Activated T-helper 17 cell treated with anti-CD3 and anti-CD28 coated beads, Interleukin-2, amount 50 U/mL, for 72 hours (primary cell): Measurements from ENCODE around the gene AMN1. TPM values are rescaled to one million over a fixed set of nuclear protein-coding genes. Genes with fewer than 3 reads are reported as not detected.
"Not testable (repeated sequence)": the region's sequence is repeated elsewhere in the genome, so short reads cannot be mapped to it uniquely, and the experiment has no call there.

Source experiments
- ATAC-seq: fragments of 150-1000 bp; cut with Tn5 transposase; replicated peaks from 2 replicates; pipeline ENCODE4 v1.10.0; 2021; ENCODE audit warnings: mild to moderate bottlenecking, moderate library complexity
- H3K27ac Mint-ChIP-seq: one replicate; pipeline ENCODE4 v1.8.0; 2022; ENCODE audit warnings: mixed read lengths
- H3K27me3 Mint-ChIP-seq: one replicate; pipeline ENCODE4 v1.8.0; 2022; ENCODE audit warnings: mixed read lengths
- H3K36me3 Mint-ChIP-seq: one replicate; pipeline ENCODE4 v1.8.0; 2022; ENCODE audit warnings: low read depth, mild to moderate bottlenecking, mixed read lengths
- H3K4me1 Mint-ChIP-seq: one replicate; pipeline ENCODE4 v1.8.0; 2022; ENCODE audit warnings: mixed read lengths
- H3K4me3 Mint-ChIP-seq: one replicate; pipeline ENCODE4 v1.8.0; 2022; ENCODE audit warnings: mild to moderate bottlenecking, mixed read lengths
- H3K9me3 Mint-ChIP-seq: one replicate; pipeline ENCODE4 v1.8.0; 2022; ENCODE audit warnings: mixed read lengths
- total RNA-seq, 2 donors: library from RNA; stranded (reverse); gene quantifications; one replicate each; pipeline ENCODE4 v1.2.3, GENCODE V29; 2022

AMN1 gene
- total RNA-seq = 1 to 10 TPM; 5.7 to 7.7 TPM

DNA sequence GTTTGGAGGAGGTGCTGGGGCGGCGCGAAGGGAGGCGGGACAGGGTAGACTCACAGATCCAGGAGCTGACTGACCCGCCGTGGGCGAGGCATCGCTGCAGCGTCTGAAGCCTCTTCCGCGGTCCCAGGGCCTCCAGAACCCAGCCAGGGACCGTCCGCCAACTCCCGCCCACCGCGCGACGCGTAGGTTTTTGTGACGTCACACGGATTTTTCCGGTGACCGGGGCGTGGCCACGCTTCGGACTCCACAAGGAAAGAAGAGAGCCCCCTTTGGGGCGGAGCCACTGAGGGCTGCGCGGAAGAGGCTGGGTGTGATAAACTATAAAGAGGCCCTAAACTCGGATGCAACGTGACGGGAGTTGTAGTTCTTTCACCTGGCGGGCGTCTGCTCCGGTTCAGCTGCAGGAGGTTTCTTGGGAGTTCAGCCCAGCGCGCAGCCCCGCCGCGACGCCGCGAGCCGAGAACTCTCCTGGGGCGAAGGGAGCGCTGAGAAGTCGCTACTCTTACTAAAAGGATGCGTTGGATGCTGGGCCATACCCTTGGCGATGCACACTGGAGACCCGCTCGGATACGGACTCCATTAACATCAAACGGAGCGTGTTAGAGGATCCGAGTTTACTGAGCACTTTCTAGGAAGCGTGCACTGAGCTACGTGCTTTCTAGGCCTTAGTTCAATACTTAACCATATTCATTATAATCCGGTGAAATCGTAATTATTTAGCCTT lies at the start of gene AMN1:
Gene AMN1 (minus strand): TSS at position 105 of the 724 bp plus-strand sequence. CDS start 13 bp downstream, at position 92.
- Mint-ChIP-seq H3K27me3 (no peaks in the 10 kb centered on the region), H3K9me3 (no peaks in the 10 kb centered on the region), H3K27ac (peak within 1 kb of the TSS; percentile 95), H3K4me1 (peaks cover 24% of the 10 kb centered on the region), H3K4me3 (peak within 1 kb of the TSS; percentile 94), H3K36me3 (peaks cover 16% of the 10 kb centered on the region)
- peak; percentile 87 for ATAC-seq

- H3K27ac Mint-ChIP-seq = no peak overlapping the region
- H3K36me3 Mint-ChIP-seq = no peaks in the 10 kb centered on the region
- H3K4me1 Mint-ChIP-seq = no peaks in the 10 kb centered on the region
- no peak overlapping the region for H3K4me3 Mint-ChIP-seq
- no peaks in the 10 kb centered on the region for H3K27me3 Mint-ChIP-seq
- H3K9me3 Mint-ChIP-seq = no peaks in the 10 kb centered on the region
- ATAC-seq = no peak
These were observed 45.0 kb upstream of the AMN1 start for GRCh38 chr12:31773867-31774266.

GRCh38 chr12:31773223-31773750 lies 44.5 kb upstream of the AMN1 start:
- Mint-ChIP-seq H3K4me1 (no peaks in the 10 kb centered on the region), H3K36me3 (no peaks in the 10 kb centered on the region), H3K9me3 (no peaks in the 10 kb centered on the region), H3K27ac (no peak overlapping the region), H3K27me3 (no peaks in the 10 kb centered on the region), H3K4me3 (no peak overlapping the region)
- ATAC-seq = no peak

- no peaks in the 10 kb centered on the region for H3K9me3 Mint-ChIP-seq
- no peak overlapping the region for H3K27ac Mint-ChIP-seq
- no peak overlapping the region for H3K4me3 Mint-ChIP-seq
- no peaks in the 10 kb centered on the region for H3K27me3 Mint-ChIP-seq
- H3K4me1 Mint-ChIP-seq = peaks cover 4% of the 10 kb centered on the region
- no peaks in the 10 kb centered on the region for H3K36me3 Mint-ChIP-seq
- ATAC-seq = no peak
These were observed 43.9 kb upstream of the AMN1 start for GRCh38 chr12:31772685-31773222.

DNA sequence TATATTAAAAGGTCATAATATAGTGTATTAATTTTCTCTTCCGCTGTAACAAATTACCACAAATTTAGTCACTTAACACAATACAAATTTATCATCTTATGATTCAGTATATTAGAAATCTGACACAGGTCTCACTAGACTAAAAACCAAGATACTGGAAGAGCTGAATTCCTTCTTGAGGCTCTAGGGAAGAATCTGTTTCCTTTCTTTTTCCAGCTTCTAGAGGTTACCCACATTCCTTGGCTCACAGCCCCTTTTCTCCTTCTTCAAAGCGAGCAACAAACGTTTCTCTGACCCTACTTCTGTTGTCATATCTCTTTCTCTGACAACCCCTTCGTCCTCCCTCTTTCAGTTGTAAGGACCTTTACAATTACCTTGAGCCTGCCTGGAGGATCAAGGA lies 43.4 kb upstream of the AMN1 start:
- H3K4me1 Mint-ChIP-seq = peaks cover 6% of the 10 kb centered on the region
- ATAC-seq = no peak
- H3K27me3 Mint-ChIP-seq = no peaks in the 10 kb centered on the region
- no peaks in the 10 kb centered on the region for H3K36me3 Mint-ChIP-seq
- no peak overlapping the region for H3K4me3 Mint-ChIP-seq
- H3K27ac Mint-ChIP-seq = no peak overlapping the region
- no peaks in the 10 kb centered on the region for H3K9me3 Mint-ChIP-seq

- H3K36me3 Mint-ChIP-seq = no peaks in the 10 kb centered on the region
These were observed 39.2 kb upstream of the AMN1 start for GRCh38 chr12:31768046-31768445.

DNA sequence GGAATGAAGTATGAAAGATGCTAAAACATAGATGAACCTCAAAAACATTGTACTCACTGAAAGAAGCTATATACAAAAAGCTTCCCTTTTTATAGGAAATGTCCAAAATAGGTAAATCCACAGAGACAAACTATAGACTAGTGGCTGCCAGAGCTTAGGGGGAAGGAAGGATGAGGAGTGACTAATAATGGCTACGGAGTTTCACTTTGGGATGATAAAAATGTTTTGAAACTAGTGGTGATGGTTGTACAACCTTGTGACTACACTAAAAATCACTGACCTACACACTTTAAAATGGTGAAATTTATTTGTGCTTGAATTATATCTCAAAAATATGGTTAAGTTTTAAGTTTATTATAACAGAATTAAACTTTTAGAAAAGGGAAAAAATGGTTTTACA lies 37.1 kb upstream of the AMN1 start:
- H3K9me3 Mint-ChIP-seq = peaks cover 3% of the 10 kb centered on the region
- no peak overlapping the region for H3K4me3 Mint-ChIP-seq
- ATAC-seq = peak; percentile 70
- no peaks in the 10 kb centered on the region for H3K27me3 Mint-ChIP-seq
- peaks cover 12% of the 10 kb centered on the region for H3K4me1 Mint-ChIP-seq
- H3K36me3 Mint-ChIP-seq = no peaks in the 10 kb centered on the region
- no peak overlapping the region for H3K27ac Mint-ChIP-seq

More at GRCh38 chr12:31768046-31768445, 39.2 kb upstream of the AMN1 start:
- ATAC-seq = no peak
- Mint-ChIP-seq H3K27ac (peak overlapping the region; percentile 65), H3K4me1 (peaks cover 10% of the 10 kb centered on the region), H3K9me3 (peaks cover 3% of the 10 kb centered on the region), H3K27me3 (no peaks in the 10 kb centered on the region), H3K4me3 (no peak overlapping the region)

- Mint-ChIP-seq H3K4me3 (no peak overlapping the region), H3K27me3 (no peaks in the 10 kb centered on the region), H3K9me3 (peaks cover 4% of the 10 kb centered on the region), H3K4me1 (peaks cover 12% of the 10 kb centered on the region), H3K27ac (no peak overlapping the region), H3K36me3 (no peaks in the 10 kb centered on the region)
- no peak for ATAC-seq
These were observed 31.0 kb upstream of the AMN1 start for GRCh38 chr12:31759632-31760459.

DNA sequence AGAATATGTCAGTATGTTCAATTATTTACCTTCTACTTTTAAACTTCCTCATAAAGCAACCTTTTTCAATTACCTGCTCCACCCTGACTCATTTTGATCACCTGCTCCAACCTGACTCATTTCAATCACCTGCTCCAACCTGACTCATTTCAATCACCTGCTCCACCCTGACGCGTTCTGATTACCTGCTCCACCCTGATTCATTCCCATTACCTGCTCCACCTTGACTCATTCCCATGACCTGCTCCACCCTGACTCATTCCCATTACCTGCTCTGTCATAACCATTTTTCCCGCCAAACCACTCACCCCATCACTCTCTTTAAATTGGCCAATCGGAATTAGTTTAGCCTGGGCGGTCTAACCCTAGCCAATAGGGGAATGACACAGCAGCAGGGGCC lies 29.5 kb upstream of the AMN1 start:
- ATAC-seq, H3K9me3 Mint-ChIP-seq, H3K27me3 Mint-ChIP-seq, H3K36me3 Mint-ChIP-seq, H3K4me3 Mint-ChIP-seq, H3K4me1 Mint-ChIP-seq: not testable (repeated sequence)
- peak overlapping the region; percentile 20 for H3K27ac Mint-ChIP-seq

- Mint-ChIP-seq H3K36me3 (no peaks in the 10 kb centered on the region), H3K4me1 (peaks cover 13% of the 10 kb centered on the region), H3K4me3 (no peak overlapping the region), H3K27ac (no peak overlapping the region), H3K9me3 (peaks cover 4% of the 10 kb centered on the region), H3K27me3 (no peaks in the 10 kb centered on the region)
- ATAC-seq = peak; percentile 45
These were observed 28.2 kb upstream of the AMN1 start for GRCh38 chr12:31756977-31757420.

- Mint-ChIP-seq H3K4me3 (no peak overlapping the region), H3K27ac (peak overlapping the region; percentile 11), H3K36me3 (no peaks in the 10 kb centered on the region), H3K27me3 (no peaks in the 10 kb centered on the region), H3K4me1 (peaks cover 32% of the 10 kb centered on the region), H3K9me3 (peaks cover 3% of the 10 kb centered on the region)
- ATAC-seq = no peak
These were observed 23.6 kb upstream of the AMN1 start for GRCh38 chr12:31752450-31752849.

DNA sequence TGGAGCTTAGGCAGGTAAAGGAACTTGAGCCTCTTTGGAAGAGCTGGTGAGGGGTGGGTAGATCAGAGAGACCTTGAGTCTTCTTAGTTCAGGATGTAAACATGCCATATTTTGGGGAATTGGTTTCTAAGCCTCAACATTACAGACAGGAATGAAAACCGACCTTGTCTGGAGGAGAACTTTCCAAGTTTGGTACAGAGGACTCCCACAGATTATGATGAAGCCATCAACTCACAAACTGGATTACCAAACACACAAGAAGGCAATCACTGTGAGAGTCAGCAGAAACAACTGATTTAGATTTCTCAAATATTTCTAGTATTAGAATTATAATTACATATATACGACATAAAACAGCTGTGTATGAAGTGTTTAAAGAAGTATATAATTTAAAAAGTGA lies 22.3 kb upstream of the AMN1 start:
- H3K27me3 Mint-ChIP-seq = no peaks in the 10 kb centered on the region
- no peak for ATAC-seq
- no peak overlapping the region for H3K4me3 Mint-ChIP-seq
- no peaks in the 10 kb centered on the region for H3K36me3 Mint-ChIP-seq
- peak overlapping the region; percentile 23 for H3K27ac Mint-ChIP-seq
- H3K4me1 Mint-ChIP-seq = peaks cover 40% of the 10 kb centered on the region
- H3K9me3 Mint-ChIP-seq = peaks cover 3% of the 10 kb centered on the region

- Mint-ChIP-seq H3K36me3 (no peaks in the 10 kb centered on the region), H3K27me3 (no peaks in the 10 kb centered on the region), H3K4me1 (peaks cover 40% of the 10 kb centered on the region), H3K27ac (peak overlapping the region; percentile 23), H3K9me3 (peaks cover 3% of the 10 kb centered on the region), H3K4me3 (no peak overlapping the region)
- no peak for ATAC-seq
These were observed 21.9 kb upstream of the AMN1 start for GRCh38 chr12:31750747-31751039.

DNA sequence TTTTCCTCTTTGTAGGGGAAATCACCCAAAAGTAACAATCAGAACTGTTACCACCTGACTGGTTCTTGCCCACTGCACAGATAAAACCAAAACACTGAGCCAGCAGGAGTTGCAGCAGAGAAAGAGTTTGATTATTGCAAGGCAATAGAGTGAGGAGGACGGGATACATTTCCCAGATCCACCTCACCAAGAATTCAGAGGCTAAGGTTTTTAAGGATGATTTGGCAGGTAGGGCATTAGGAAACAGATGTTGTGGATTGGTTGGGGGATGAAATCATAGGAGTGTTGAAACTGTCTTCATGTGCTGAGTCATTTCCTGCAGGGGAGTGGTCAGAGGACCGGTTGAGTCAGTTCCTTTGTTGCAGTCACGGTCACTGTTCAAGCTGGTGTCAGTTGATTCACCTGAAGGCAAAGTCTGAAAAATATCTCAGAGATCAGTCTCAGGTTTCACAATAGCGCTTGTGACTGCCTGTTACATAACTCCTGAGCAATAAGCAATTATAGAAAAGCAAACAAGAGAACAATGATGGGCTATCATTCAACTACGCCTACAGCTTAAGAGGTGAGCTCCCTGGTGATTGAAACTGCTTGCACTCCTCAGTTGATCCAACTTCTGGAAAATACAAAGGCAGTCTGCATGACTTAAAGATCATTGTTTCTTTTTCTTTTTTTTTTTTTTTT lies 20.3 kb upstream of the AMN1 start:
- Mint-ChIP-seq H3K4me1 (peaks cover 40% of the 10 kb centered on the region), H3K27me3 (no peaks in the 10 kb centered on the region), H3K9me3 (peaks cover 3% of the 10 kb centered on the region), H3K4me3 (peak overlapping the region; percentile 19), H3K27ac (peak overlapping the region; percentile 77), H3K36me3 (no peaks in the 10 kb centered on the region)
- ATAC-seq = peak; percentile 95
